Measurements from ENCODE around the gene COL9A3. TPM values are rescaled to one million over a fixed set of nuclear protein-coding genes. Genes with fewer than 3 reads are reported as not detected.

The COL9A3 gene
- total RNA-seq: 1 to 10 TPM in 1 of 2 donors, under 1 TPM in 1; 0.54 to 3.1 TPM

DNA sequence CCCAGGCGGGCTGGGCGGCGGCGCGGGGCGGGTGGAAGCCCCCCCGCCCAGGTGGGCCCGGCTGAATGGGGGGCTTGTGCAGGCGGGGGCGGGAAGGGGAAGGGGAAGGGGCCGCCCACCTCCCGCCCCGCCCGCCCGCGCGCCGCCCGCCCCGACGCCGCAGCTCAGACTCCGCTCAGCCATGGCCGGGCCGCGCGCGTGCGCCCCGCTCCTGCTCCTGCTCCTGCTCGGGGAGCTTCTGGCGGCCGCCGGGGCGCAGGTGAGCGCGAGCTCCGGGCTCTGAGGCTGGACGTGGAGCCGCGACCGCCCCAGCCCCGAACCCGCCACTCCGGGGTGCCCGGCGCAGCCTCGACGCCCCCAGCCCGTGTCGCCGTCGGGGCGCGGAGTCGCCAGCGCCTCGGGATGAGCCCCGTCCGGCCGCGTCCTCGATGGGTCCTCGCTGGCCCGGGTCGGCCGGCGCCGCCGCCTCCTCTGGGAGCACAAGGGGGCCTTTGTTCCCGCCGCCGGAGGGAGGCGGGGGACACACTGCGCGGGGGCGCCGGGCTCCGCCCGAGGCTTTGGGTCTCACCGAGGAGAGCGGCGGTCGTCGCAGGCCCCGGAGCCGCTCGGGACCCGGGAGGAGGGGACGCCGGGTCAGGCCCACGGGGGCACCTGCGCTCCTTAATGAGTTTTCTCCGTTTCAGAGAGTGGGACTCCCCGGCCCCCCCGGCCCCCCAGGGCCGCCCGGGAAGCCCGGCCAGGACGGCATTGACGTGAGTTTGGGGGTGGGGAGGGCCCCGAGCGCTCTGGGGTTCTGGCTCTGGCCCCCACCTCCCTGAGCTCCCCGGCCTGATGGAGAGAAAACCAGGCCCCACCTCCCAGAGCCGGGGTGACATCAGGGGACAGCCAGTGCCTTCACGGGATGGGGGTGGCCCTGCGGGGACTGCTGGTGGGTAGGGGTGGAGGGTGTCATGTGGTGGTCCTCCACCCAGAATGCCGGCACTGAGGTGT, at the start of gene COL9A3:
Gene COL9A3, plus strand, starts transcription at position 167 of the 990 bp plus-strand sequence. Its CDS starts 15 bp downstream, at position 182.
- Histone ChIP-seq H3K36me3 (peaks cover 8% of the 10 kb centered on the region), H3K4me1 (ENCODE audit: control insufficient read depth in 1 of 2, low read depth in 2 of 2) (peaks cover 24 to 45% of the 10 kb centered on the region in 2 donors), H3K27ac (no peak within 1 kb of the TSS), H3K4me3 (peak within 1 kb of the TSS; percentile 57), H3K27me3 (replicated peaks; ENCODE audit: insufficient read depth) (no peaks in the 10 kb centered on the region), H3K9me3 (no peaks in the 10 kb centered on the region)
- TF ChIP-seq CTCF (IDR thresholded peaks at IDR 0.05): no peak
- ATAC-seq (ENCODE audit: insufficient number of reproducible peaks, low FRiP score, low read depth): no peak
- DNase-seq (ENCODE audit: low spot score): no peak

DNA sequence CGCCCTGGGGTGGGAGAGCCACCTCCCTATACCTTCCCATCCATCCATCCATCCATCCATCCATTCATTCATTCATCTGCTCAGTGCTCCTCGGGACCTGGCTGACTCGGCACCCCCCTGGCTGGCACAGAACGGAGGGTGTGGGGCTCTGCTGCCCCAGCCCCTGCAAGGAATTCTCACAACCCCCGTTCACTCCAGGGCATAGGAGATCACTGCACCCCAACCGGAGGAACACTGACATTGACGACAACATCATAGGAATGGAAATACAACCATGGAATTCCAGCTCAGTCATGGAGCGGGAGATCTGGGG, 48.7 kb upstream of the COL9A3 start:
- H3K27me3 ChIP-seq (replicated peaks; ENCODE audit: insufficient read depth): no peaks in the 10 kb centered on the region
- no peaks in the 10 kb centered on the region for H3K9me3 ChIP-seq
- ATAC-seq (ENCODE audit: insufficient number of reproducible peaks, low FRiP score, low read depth) (no peak), DNase-seq (ENCODE audit: low spot score) (no peak)
- H3K27ac ChIP-seq: no peak overlapping the region
- H3K4me1 ChIP-seq (ENCODE audit: control insufficient read depth in 1 of 2, low read depth in 2 of 2): peaks cover 6 to 12% of the 10 kb centered on the region in 2 donors
- TF ChIP-seq CTCF (IDR thresholded peaks at IDR 0.05): no peak
- H3K36me3 ChIP-seq: no peaks in the 10 kb centered on the region
- H3K4me3 ChIP-seq: no peak overlapping the region

DNA sequence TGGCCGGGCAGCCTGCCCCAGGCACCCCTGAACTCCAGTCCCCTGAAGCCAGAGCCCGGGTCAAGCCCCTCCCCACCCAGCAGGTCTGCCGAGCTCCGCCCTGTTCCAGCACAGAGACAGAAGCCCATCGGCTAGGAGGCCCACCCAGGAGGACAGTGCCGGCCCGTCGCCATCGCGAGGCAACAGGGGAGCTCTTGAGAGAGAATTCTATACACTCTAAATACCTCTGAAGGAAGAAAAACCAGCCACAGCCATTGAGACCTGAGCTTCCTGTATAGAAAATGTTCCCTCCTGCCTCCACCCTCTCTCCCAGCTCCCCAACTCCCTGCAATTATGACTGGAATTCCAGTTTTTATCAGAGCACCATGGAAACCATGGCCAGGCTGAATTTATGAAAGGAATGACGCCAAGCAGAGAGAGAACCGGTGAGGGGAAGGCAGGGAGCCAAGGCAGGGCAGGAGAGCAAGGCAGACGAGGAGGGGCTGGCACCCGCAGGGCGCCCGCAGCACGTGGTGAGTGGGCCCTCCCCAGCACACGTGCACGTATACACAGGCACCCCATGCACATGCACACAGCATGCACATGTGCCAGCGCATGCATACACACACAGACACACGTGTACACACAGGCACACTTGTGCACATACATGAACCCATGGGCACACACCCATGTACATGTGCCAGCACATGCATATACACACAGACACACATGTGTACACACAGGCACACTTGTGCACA, 48.1 kb upstream of the COL9A3 start:
- Histone ChIP-seq H3K36me3 (no peaks in the 10 kb centered on the region), H3K9me3 (no peaks in the 10 kb centered on the region), H3K27me3 (replicated peaks; ENCODE audit: insufficient read depth) (no peaks in the 10 kb centered on the region), H3K4me1 (ENCODE audit: control insufficient read depth in 1 of 2, low read depth in 2 of 2) (peaks cover 8 to 18% of the 10 kb centered on the region in 2 donors), H3K4me3 (no peak overlapping the region), H3K27ac (no peak overlapping the region)
- ATAC-seq (ENCODE audit: insufficient number of reproducible peaks, low FRiP score, low read depth) (no peak), DNase-seq (ENCODE audit: low spot score) (no peak)
- TF ChIP-seq CTCF (IDR thresholded peaks at IDR 0.05): no peak

GRCh38 chr20:62769346-62770071, 47.3 kb upstream of the COL9A3 start:
- ATAC-seq (ENCODE audit: insufficient number of reproducible peaks, low FRiP score, low read depth) (no peak), DNase-seq (ENCODE audit: low spot score) (no peak)
- no peak overlapping the region for H3K27ac ChIP-seq
- TF ChIP-seq CTCF (IDR thresholded peaks at IDR 0.05): no peak
- peaks cover 8 to 18% of the 10 kb centered on the region in 2 donors for H3K4me1 ChIP-seq (ENCODE audit: control insufficient read depth in 1 of 2, low read depth in 2 of 2)
- no peaks in the 10 kb centered on the region for H3K9me3 ChIP-seq
- no peaks in the 10 kb centered on the region for H3K36me3 ChIP-seq
- H3K27me3 ChIP-seq (replicated peaks; ENCODE audit: insufficient read depth): no peaks in the 10 kb centered on the region
- H3K4me3 ChIP-seq: no peak overlapping the region
